Lung (tissue), 13 donors: ENCODE data around the gene DLAT. TPM values are rescaled to one million over a fixed set of nuclear protein-coding genes. Genes with fewer than 3 reads are reported as not detected.

Source experiments
- ATAC-seq: fragments of 200-7000 bp; cut with Tn5 transposase; one replicate; pipeline ENCODE4 v1.9.1; 2020; ENCODE audit warnings: moderate number of reproducible peaks; ENCODE audit not compliant: insufficient read depth, low FRiP score
- DNase-seq, 3 donors: peaks; one replicate each; pipeline ENCODE4 v3.0.0-alpha.2; 2013 to 2017
- H3K27ac ChIP-seq, 2 donors: one replicate each; pipeline ENCODE4 v1.5.1; 2013; ENCODE audit warnings: mild to moderate bottlenecking in 2 of 2, moderate library complexity in 2 of 2, control low read depth in 1 of 2, inconsistent platforms in 1 of 2, low read depth in 1 of 2, low read length in 1 of 2
- H3K27me3 ChIP-seq, 3 donors: one replicate each; pipeline ENCODE4 v1.5.1; 2013; ENCODE audit warnings: low read length in 2 of 3; ENCODE audit not compliant: control insufficient read depth in 3 of 3, insufficient read depth in 3 of 3
- H3K36me3 ChIP-seq, 4 donors: one replicate each; pipeline ENCODE4 v1.5.1; 2013; ENCODE audit warnings: low read length in 4 of 4, mild to moderate bottlenecking in 1 of 4, moderate library complexity in 1 of 4; ENCODE audit not compliant: control insufficient read depth in 4 of 4, insufficient read depth in 4 of 4
- H3K4me1 ChIP-seq, 5 donors: one replicate each; pipeline ENCODE4 v1.5.1; 2013; ENCODE audit warnings: low read length in 5 of 5, mild to moderate bottlenecking in 2 of 5, moderate library complexity in 1 of 5; ENCODE audit not compliant: control insufficient read depth in 5 of 5, insufficient read depth in 5 of 5
- H3K4me3 ChIP-seq: one replicate; pipeline ENCODE4 v1.5.1; 2013; ENCODE audit warnings: mild to moderate bottlenecking, control low read depth, moderate library complexity
- H3K9ac ChIP-seq, 2 donors: one replicate each; pipeline ENCODE4 v1.5.1; 2013; ENCODE audit warnings: low read length in 2 of 2, control low read depth in 1 of 2; ENCODE audit not compliant: insufficient read depth in 1 of 2
- H3K9me3 ChIP-seq, 4 donors: one replicate each; pipeline ENCODE4 v1.5.1; 2013; ENCODE audit warnings: low read length in 3 of 4, mild to moderate bottlenecking in 1 of 4, moderate library complexity in 1 of 4; ENCODE audit not compliant: control insufficient read depth in 4 of 4, insufficient read depth in 3 of 4
- WGBS, 2 donors: extraction: QIAGEN DNeasy Blood & Tissue Kit; methylation state at CpG; one replicate each; pipeline ENCODE4 v1.1.7; 2013; 5-methylcytosine and 5-hydroxymethylcytosine counted together
- polyA plus RNA-seq, 2 donors: library from polyadenylated mRNA; stranded (reverse); fragments of 200-250 nt; gene quantifications; one replicate each; pipeline ENCODE4 v1.2.1, GENCODE V29; 2013
- small RNA-seq: library from RNA; depleted of rRNA; stranded (forward); fragments of <200 nt; gene quantifications from one replicate; pipeline ENCODE3, GENCODE V24; 2014; ENCODE audit warnings: low replicate concordance
- total RNA-seq, 2 donors: library from RNA; depleted of rRNA in 1 of 2; stranded (reverse); fragments of >200 nt in 1 of 2; gene quantifications; one replicate each; pipeline ENCODE4 v1.2.1, GENCODE V29; 2014 to 2021
- TF ChIP-seq, protein P1 (sequence below): IDR thresholded peaks from 2 replicates; pipeline ENCODE4 v1.5.1; 2012; ENCODE audit warnings: mild to moderate bottlenecking; ENCODE audit errors: control extremely low read depth, extremely low read depth
- donor health status: control.
- donor health status: control.
- donor health status: Bipolar disorder and iron deficiency.
- donor health status: healthy.
- donor health status: DM: yes; HTN: yes; CAD: no.

DLAT gene
- total and polyA plus RNA-seq, 4 donors, result 12.0 to 32.9 (median 26.5) TPM

DNA sequence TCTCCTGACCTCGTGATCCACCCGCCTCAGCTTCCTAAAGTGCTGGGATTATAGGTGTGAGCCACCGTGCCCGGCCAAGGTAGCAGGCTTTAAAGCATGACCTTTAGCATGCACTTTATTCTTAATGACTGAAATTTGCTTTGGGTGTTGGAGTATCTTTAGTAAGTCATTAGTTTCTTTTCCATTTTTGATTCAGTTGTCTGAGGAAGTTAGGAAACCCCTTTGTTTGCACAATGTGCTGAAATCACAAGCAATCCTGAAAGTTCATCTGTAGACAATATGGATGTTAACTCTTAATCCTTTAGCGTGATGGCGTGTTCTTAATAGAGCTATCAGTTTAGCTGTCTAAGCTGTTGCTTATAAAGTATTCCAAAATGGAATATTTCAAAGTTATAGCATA is 78.2 kb downstream of the DLAT start:
- WGBS, 2 donors, result 69 to 84% methylated on average over 6 of the region's 6 CpGs
- TF ChIP-seq, protein P1, sequence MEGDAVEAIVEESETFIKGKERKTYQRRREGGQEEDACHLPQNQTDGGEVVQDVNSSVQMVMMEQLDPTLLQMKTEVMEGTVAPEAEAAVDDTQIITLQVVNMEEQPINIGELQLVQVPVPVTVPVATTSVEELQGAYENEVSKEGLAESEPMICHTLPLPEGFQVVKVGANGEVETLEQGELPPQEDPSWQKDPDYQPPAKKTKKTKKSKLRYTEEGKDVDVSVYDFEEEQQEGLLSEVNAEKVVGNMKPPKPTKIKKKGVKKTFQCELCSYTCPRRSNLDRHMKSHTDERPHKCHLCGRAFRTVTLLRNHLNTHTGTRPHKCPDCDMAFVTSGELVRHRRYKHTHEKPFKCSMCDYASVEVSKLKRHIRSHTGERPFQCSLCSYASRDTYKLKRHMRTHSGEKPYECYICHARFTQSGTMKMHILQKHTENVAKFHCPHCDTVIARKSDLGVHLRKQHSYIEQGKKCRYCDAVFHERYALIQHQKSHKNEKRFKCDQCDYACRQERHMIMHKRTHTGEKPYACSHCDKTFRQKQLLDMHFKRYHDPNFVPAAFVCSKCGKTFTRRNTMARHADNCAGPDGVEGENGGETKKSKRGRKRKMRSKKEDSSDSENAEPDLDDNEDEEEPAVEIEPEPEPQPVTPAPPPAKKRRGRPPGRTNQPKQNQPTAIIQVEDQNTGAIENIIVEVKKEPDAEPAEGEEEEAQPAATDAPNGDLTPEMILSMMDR, result no peak
- peaks cover 0 to 2% (median 0%) of the 10 kb centered on the region in 5 donors for H3K4me1 ChIP-seq
- no peak overlapping the region for H3K9ac ChIP-seq
- no peaks in the 10 kb centered on the region for H3K27me3 ChIP-seq
- DNase-seq (no peak), ATAC-seq (no peak)
- H3K27ac ChIP-seq, result no peak overlapping the region
- peaks cover 0 to 2% (median 0%) of the 10 kb centered on the region in 4 donors for H3K36me3 ChIP-seq
- H3K4me3 ChIP-seq, result no peak overlapping the region
- H3K9me3 ChIP-seq, result no peaks in the 10 kb centered on the region

DNA sequence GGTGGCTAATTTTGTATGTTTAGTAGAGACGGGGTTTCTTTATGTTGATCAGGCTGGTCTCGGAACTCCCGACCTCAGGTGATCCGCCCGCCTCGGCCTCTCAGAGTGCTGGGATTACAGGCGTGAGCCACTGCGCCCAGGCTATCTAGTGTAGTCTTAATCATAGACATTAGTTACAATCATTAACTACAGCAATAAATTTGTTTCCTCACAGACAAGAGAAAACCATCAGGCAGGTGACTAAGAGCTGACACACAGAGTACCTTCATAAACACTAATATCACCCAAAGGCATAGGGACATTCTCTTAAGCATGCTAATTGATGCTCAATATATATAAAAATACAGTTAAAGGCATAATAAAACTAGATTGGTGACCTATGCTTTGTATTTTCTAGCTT is 80.9 kb downstream of the DLAT start:
- no peak overlapping the region for H3K9ac ChIP-seq
- no peaks in the 10 kb centered on the region for H3K4me1 ChIP-seq
- no peak overlapping the region for H3K4me3 ChIP-seq
- no peaks in the 10 kb centered on the region for H3K9me3 ChIP-seq
- no peak for ATAC-seq
- H3K27me3 ChIP-seq, result no peaks in the 10 kb centered on the region
- DNase-seq, result no peak
- peaks cover 0 to 2% (median 0%) of the 10 kb centered on the region in 4 donors for H3K36me3 ChIP-seq
- WGBS, 2 donors, result 98 to 99% methylated on average over 8 of the region's 8 CpGs
- TF ChIP-seq, protein P1, result no peak
- no peak overlapping the region for H3K27ac ChIP-seq

Small RNAs within 50 kb of the gene (small RNA-seq; reads per million reads assigned to genes)
- gene AP000907.3, result not detected
- not detected for gene RNU6-893P

Other genes starting within 250 kb of the DLAT start
- 10 to 100 TPM; 24.7 to 43.4 TPM for gene ALG9, start 153.8 kb upstream of the DLAT start, total RNA-seq
- gene ALG9, start 153.8 kb upstream of the DLAT start, polyA plus RNA-seq, result 10 to 100 TPM; 11.4 to 27.2 TPM
- gene FDXACB1, start 146.2 kb upstream of the DLAT start, total RNA-seq, result 1 to 10 TPM; 2.4 to 2.7 TPM
- gene FDXACB1, start 146.2 kb upstream of the DLAT start, polyA plus RNA-seq, result 1 to 10 TPM; 2.2 to 2.3 TPM
- gene CFAP68, start 145.9 kb upstream of the DLAT start, total RNA-seq, result 10 to 100 TPM; 17.5 to 27.4 TPM
- gene CFAP68, start 145.9 kb upstream of the DLAT start, polyA plus RNA-seq, result 10 to 100 TPM; 15.2 to 49.0 TPM
- gene CRYAB, start 113.6 kb upstream of the DLAT start, total RNA-seq, result 10 to 100 TPM; 12.0 to 60.8 TPM
- gene CRYAB, start 113.6 kb upstream of the DLAT start, polyA plus RNA-seq, result 10 to 100 TPM; 60.8 to 73.0 TPM
- 1 to 10 TPM in 1 of 2 donors, under 1 TPM in 1; 0.65 to 4.8 TPM for gene HSPB2, start 112.7 kb upstream of the DLAT start, total RNA-seq
- 1 to 10 TPM; 2.9 to 5.4 TPM for gene HSPB2, start 112.7 kb upstream of the DLAT start, polyA plus RNA-seq
- 10 to 100 TPM; 11.1 to 16.0 TPM for gene C11orf52, start 106.5 kb upstream of the DLAT start, total RNA-seq
- 10 to 100 TPM; 14.6 to 20.4 TPM for gene C11orf52, start 106.5 kb upstream of the DLAT start, polyA plus RNA-seq
- 10 to 100 TPM; 17.2 to 32.1 TPM for gene DIXDC1, start 88.1 kb upstream of the DLAT start, total RNA-seq
- gene DIXDC1, start 88.1 kb upstream of the DLAT start, polyA plus RNA-seq, result 1 to 10 TPM; 3.1 to 3.9 TPM
- 10 to 100 TPM; 12.2 to 14.5 TPM for gene PIH1D2, start 48.6 kb downstream of the DLAT start, total RNA-seq
- 1 to 10 TPM; 5.1 to 7.8 TPM for gene PIH1D2, start 48.6 kb downstream of the DLAT start, polyA plus RNA-seq
- 10 to 100 TPM; 13.8 to 24.4 TPM for gene NKAPD1, start 48.9 kb downstream of the DLAT start, total RNA-seq
- gene NKAPD1, start 48.9 kb downstream of the DLAT start, polyA plus RNA-seq, result 10 to 100 TPM; 12.4 to 13.4 TPM
- gene TIMM8B, start 61.3 kb downstream of the DLAT start, total RNA-seq, result 10 to 100 TPM; 33.9 to 53.3 TPM
- 100 to 1,000 TPM; 119 to 137 TPM for gene TIMM8B, start 61.3 kb downstream of the DLAT start, polyA plus RNA-seq
- 100 to 1,000 TPM in 1 of 2 donors, 10 to 100 TPM in 1; 91.6 to 164 TPM for gene SDHD, start 61.5 kb downstream of the DLAT start, total RNA-seq
- gene SDHD, start 61.5 kb downstream of the DLAT start, polyA plus RNA-seq, result 100 to 1,000 TPM in 1 of 2 donors, 10 to 100 TPM in 1; 85.5 to 117 TPM
- 10 to 100 TPM; 23.7 to 24.5 TPM for gene IL18, start 138.7 kb downstream of the DLAT start, total RNA-seq
- gene IL18, start 138.7 kb downstream of the DLAT start, polyA plus RNA-seq, result 10 to 100 TPM; 29.6 to 88.9 TPM
- gene TEX12, start 142.0 kb downstream of the DLAT start, total RNA-seq, result under 1 TPM in 1 of 2 donors, not detected in 1; 0.74 TPM
- under 1 TPM; 0.09 to 0.31 TPM for gene TEX12, start 142.0 kb downstream of the DLAT start, polyA plus RNA-seq
- gene BCO2, start 150.1 kb downstream of the DLAT start, total RNA-seq, result 10 to 100 TPM in 1 of 2 donors, 1 to 10 TPM in 1; 8.2 to 20.3 TPM
- gene BCO2, start 150.1 kb downstream of the DLAT start, polyA plus RNA-seq, result 1 to 10 TPM; 2.8 to 5.3 TPM
- 10 to 100 TPM; 19.3 to 24.8 TPM for gene PTS, start 201.0 kb downstream of the DLAT start, total RNA-seq
- 10 to 100 TPM; 25.4 to 60.5 TPM for gene PTS, start 201.0 kb downstream of the DLAT start, polyA plus RNA-seq
- gene PLET1, start 235.5 kb downstream of the DLAT start, total RNA-seq, result not detected
- gene PLET1, start 235.5 kb downstream of the DLAT start, polyA plus RNA-seq, result not detected